ENCODE data around the gene GNAT2.

GNAT2 gene

DNA sequence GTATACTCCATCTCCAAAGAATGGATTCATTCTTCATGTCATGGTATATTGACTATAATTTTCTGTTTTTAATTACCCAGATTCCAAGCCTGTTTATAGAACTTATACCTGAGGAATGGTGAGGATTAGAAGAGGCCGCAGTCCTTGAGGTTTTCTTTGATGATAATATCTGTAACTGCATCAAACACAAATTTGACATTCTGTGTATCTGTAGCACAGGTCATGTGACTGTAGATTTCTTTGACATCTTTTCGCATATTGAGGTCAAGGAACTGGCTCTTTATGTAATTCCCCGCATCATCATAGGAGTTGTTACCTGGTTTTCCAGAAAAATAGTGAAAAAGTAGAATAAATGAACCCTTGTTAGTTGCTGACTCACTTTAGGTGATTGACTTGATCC lies 16.2 kb downstream of the GNAT2 start:
- no peak for DNase-seq

DNA sequence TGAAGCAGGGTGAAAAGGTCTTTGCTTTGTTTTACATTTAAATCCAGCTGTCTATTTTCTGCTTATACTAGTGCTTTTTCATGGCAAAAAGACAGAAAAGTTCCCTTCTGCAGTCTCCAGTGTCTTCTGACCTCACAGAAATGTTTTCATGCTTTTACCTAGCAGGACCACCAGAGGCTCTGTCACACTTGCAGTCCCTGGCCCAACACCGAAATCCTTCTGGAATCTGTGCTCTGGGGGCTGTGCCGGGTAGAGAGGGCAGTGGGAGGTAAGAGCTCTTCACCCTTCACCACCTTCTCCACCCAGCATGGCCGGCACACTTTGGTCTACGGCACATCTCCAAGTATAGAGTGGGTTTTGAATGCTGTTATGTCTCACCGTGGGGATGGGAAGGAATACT lies 20.8 kb downstream of the GNAT2 start:
- no peak for DNase-seq

DNA sequence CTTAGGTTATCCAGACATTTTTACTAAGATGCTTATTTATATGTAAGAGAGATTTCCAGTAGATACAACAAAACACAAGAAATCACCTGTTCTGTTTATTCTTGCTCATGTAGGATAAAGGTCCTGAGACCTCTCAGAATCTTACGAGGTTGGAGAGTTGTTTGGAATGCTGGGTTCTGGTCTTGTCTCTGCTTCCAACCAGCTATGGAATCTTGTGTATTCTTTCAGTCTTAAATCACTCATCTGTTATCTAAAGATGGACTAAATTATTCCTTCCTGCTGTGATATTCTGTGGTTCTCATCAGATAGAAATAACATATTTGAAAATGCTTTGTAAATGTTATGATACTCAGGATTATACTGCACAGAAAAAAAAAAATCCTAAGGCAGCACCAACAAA lies 21.3 kb downstream of the GNAT2 start:
- no peak for DNase-seq

DNA sequence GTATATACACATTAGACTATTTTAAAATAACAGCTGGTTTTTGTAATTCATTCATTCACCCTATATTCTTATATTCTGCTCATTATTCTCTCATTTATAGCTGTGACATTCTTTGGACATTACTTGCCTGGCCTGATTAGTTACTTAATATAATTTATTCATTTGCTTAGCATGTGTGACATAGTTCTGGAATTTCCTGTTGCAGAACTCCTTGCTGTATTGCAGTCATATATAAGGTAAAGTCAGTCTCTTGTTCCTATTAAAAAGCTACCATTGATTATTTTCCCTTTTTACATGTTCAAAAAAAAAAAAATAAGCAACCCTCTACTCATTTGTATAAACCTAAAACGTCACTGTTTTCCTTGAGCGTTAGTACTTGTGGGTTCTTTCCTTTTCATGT lies 23.9 kb downstream of the GNAT2 start:
- no peak for DNase-seq

DNA sequence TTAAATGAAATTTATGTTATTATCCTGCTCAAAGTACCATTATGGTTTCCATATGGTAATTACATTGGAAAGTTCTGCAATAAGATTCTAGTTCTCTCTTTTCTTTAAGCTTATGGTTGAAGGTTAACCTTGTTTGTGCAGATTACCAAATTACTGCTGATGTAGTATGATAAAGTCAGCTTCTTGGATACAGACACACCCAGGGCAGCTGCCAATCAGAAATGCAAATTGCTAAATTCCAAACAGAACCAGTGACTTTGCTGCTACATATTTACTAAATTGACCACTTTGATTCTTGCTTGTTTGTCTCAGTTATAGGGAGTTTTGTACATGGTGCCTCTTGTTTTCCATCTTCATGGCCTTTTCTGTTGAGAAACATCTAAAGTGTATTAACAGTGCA lies 26.5 kb downstream of the GNAT2 start:
- DNase-seq, result no peak

DNA sequence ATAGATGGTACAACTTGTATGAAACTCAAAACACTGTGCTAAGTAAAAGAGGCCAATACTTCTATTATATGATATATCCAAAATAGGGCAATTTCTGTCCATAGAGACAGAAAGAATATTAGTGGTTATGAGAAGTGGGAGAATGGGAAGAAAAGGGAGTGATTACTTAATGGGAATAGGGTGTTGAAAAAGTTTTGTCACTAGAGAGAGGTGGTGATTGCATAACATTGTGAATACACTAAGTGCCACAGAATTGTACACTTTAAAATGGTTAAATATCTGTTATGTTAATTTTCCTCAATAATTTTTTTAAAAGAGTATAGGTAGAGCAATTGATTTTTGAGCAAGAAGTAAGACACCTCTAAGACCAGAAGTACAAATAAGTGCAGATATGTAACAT lies 29.7 kb downstream of the GNAT2 start:
- DNase-seq, result no peak

DNA sequence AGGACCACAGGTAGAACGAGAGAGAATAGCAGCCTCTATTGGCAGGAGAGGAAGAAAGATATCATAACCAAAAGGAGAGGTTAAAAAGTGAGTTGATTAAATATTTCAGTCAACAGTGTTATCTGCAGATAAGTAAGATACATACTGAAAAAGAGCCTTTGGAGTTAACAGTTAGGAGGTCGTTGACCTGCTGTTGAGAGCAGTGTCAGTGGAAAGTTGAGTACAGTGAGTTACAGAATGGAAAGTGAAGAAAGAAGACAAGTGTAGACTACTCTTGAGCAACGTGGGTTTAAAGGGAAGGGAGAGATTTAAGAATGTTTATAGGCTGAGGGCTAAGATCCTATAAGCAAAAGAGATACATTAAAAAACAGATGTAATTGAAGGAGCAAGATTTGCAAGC lies 30.2 kb downstream of the GNAT2 start:
- DNase-seq, result no peak

DNA sequence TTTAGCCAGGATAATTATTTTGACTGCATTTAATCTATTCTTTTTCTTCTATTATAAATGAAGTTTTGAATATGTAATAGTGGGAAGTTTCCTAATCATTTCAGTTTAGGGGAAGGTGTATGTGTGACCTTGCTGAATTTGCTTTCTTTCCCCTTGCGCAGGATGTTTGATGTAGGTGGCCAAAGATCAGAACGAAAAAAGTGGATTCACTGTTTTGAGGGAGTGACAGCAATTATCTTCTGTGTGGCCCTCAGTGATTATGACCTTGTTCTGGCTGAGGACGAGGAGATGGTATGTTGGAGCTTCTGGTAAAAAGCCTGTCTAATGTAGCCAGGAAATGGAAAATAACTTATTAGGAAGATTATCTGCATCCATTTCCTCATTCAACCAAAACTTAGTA lies 33.4 kb downstream of the GNAT2 start:
- no peak for DNase-seq

DNA sequence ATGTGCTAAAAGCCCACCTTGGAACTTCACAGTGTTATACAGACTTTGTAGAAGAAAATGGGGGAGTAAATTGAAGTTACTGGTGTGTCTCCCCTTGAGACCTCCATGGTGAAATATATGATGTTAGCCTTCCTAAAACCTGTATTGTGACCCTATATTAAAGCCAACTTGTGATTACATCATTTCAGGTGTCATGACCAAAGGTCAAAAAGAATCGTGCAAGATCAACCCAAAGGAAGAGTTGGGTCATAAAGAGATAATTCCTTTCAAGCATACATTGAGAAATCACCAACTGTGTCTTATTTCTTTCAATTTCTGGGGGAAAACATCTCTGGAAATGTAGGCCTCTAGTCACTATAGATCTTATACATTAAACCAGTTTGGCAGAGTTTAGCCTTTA lies 34.6 kb downstream of the GNAT2 start:
- DNase-seq, result no peak

DNA sequence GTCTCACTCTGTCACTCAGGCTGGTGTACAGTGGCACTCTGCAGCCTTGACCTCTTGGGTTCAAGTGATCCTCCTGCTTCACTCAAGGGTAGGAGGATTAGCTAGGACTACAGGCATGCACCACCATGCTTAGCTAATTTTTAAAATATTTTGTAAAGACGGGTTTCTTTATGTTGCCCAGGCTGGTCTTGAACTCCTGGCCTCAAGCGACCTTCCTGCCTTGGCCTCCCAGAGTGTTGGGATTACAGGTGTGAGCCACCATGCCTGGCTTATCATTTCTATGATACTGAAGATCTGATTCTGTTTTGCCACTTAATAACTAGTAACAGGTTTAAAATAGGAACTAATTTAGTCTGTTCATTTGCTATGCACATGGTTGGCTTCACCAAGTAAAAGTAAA lies 37.4 kb downstream of the GNAT2 start:
- no peak for DNase-seq

DNA sequence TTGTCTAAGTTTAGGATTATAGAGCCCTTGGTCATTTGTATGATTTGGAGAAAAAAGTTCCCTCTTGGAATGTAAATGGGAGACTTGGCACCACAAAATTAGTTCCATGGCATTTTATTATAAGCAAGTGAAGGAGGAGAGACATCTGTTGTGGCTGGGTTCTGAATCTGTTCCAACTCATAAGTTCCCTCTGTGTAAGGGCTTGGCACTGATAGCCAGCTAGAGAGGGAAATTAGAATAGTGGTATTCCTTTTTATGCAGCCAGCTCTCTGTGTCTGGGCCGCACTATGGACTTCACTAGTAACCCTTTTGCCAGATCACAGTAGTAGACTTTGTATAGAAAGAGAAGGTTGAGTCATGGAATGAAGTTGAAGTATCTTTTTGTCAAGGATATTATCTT lies 39.9 kb downstream of the GNAT2 start:
- no peak for DNase-seq

DNA sequence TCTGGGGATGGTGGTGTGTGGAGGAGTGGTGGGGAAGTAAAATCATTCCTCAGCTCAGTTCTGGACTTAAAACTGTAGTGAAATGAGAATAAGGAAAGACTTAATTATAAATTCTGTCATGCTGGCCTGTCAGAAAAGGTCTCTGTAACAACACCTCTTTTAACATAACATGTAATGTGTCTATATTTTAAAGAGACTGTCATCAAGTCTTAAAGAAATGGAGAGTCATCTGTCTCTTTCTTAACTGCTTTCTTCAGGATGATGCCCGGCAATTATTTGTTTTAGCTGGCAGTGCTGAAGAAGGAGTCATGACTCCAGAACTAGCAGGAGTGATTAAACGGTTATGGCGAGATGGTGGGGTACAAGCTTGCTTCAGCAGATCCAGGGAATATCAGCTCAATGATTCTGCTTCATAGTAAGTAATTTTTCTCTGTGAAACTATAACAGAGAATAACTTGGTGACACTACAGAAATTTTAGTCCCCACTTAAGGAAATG lies 40.4 kb downstream of the GNAT2 start:
- no peak for DNase-seq

DNA sequence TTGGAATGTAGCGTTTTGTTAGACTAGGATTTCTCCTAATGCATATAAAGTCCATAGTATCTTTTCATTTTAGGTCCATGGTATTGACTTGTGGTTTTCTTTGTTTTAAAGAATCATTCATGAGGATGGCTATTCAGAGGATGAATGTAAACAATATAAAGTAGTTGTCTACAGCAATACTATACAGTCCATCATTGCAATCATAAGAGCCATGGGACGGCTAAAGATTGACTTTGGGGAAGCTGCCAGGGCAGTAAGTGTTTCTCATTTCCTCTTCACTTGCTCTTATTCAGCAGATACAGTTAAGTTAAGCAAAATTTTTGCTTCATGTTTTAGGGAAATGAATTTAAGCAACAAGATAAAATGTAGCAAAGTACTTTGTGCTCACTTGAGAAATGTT lies 45.6 kb downstream of the GNAT2 start:
- DNase-seq, result no peak

DNA sequence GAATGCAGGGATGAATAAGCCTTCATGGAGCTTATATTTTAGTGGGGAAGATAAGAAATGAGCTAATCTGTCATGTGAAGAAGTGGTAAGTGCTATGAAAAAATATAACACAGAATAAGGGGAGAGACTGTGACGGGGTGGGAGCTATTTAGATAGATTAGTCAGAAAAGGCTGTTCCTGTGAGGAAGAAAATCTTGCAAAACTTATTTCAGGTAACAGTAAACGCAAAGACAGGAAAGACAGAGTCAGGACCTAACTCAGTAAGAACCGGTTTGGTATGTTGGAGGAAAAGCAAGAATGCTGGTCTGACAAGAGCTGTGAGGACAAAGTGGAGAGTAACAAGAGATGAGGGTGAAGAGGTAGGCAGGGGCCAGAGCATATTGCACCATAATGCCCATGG lies 49.0 kb downstream of the GNAT2 start:
- DNase-seq, result no peak

DNA sequence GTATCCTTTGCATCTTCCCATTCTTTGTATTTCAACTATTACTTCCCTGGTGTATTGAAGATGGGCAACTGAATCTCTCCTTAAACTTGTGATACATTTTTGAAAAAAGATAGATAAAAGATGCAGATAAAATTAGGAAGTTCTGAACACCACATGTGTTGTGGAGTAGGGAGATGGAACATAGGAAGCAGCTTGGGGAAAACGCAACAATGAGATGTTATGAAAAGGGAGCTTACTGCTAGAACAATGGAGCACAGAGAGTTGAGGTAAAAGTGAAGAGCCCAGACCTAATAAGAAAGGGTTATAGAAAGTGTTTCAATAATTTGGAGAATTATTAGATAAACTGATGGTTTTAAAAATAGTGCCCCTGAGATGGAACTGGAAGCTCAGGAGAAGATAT lies 50.1 kb downstream of the GNAT2 start:
- DNase-seq, result no peak

DNA sequence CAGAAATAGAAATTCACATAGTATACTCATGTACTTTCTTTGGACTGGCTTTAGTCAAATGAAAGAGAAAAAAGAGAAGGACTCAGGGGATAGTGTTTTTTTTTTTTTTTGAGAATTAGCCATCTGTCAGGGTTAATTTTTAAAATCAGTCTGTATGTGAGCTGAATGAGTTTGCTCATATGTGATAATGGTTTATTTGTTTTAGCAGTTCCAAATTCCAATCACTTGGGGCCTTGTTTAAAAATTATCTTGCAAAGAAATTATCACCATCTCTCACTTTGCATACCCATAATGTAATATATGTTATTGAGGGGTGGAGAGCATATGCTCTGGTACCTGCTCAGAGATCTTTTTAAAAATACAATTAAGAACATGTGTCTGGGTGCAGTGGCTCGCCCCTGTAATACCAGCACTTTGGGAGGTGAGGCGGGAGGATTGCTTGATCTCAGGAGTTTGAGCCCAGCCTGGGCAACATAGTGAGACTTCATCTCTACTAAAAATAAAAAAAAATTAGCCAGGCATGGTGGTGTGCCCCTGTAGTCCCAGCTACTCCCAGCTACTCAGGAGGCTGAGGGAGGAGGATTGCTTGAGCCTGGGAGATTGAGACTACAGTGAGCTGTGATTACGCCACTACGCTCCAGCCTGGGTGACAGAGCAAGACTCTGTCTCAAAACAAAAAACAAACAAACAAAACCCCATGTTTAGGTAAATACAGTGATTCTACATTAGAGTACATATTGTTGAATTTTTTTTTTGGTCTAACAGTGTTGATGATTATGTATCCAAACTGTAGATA lies 51.3 kb downstream of the GNAT2 start:
- no peak for DNase-seq

DNA sequence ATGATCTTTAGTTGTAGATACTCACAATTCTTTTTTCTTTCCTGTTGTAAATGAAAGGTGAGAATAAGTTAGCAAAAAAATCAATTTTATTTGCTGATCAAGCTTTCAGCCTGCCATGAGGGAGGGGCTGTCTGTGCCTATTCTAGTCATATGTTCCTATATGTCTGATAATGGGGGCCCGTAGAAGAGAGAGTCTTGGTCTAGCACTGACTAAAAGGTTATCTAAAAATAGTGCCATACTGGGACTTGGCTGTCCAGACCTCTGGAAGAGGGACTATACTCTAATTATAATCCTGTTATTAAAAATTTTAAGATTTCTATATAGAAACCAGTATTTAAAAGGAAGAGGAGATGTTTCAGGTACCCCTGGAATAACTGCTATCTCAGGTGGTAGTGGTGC lies 52.4 kb downstream of the GNAT2 start:
- DNase-seq, result no peak

DNA sequence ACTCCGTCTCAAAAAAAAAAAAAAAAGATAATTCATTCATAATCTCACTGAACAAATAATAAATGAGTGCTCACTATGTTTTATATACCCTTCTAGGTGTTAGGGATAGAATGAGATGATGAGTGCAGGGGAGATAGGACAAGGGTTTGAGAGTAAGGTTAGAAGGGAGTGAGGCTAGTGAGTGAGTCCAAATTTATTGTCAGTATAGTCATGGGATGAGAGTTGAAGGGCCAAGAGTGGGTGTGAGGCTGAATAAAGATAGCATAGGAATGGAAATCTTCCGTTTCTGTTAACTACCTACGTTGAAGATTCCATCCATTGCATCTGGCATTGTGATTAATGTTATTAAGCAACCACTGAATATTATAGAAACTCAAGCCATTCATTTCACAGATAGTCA lies 54.2 kb downstream of the GNAT2 start:
- no peak for DNase-seq

DNA sequence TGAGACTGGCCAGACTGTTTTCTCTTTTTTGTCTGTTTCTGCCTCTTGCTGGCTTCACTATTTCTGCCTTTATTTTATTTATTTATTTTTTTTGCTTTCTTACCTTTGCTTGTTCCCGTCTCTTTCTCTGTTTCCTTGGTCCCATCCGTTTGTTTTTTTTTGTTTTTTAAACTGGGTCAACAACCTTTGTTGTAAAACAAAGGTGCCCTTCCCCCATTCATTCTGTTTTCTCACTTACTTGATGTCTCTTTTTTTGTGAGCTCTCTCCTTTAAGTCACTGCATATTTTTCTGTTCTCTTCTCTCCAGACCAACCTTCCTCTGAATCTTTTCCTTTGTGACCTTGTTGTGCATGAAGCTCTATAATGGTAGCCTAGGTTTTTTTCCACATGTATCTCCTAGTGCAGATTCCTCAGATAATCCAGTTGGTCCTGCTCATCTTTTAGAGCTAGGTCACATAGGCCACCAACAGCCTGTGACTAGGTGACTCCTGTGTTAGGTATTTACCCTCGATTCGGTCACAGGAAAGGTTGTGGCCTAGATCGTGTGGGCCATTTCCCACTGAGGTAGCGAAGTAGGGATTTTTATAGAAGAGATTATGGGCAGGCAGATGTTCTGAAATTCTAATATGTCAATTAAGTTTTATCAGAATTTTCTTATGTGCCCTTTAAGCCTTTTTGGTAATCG lies 55.1 kb downstream of the GNAT2 start:
- no peak for DNase-seq

DNA sequence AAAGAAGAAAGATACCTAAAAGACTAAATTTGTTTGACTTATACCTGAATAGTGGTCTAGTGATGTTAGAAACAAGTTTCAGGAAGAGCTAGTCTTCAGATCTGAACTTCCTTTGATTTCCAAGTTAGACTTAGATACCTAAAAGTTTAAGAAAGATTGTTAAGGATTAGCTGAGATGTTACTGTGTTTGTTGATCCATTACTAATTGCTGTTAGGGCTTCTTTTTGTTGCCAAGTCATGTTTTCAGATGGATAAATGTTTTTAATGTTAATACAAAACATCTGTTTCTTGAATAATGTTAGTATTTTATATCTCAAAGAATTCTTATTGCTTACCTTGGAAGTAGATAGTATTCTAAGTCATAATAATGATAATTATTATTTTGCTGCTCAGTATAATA lies 59.4 kb downstream of the GNAT2 start:
- no peak for DNase-seq

DNA sequence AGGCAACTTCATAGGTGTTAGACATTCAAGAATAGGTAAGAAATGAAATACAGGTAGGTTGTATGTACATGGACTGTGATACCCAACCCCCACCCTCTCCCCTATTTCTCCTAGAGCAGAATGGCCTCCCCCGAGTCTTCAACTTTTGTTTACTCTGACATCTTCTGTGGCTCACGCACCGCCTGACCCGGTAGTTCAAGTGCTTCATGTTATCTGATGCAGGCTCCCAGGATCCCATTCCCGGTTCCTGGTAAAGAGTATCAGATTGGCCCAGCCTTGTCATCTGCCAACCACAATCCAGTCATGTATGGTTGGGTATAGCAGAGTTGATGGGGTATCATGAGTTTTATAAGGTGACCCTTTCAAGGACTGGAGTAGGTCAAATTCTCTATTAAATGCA lies 61.9 kb downstream of the GNAT2 start:
- no peak for DNase-seq

DNA sequence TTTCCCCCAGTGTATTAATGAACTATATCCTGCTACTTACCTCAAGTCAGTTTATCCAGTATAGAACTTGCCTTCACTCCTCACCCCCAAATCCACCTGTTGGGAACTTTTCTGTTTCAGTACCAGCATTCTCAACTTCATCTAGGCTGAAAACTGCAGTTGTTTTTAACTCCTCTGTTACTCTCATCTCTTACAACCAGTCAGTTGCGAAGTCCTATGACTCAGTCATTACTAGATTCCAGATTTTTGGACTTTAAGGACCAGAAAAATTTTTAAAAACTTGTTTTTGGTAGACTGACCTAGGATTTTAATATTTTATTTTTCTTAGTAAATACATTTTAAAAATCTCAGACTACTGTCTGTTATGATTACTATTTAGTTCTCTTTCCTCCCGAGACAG lies 62.9 kb downstream of the GNAT2 start:
- DNase-seq, result no peak

Measured in activated CD4-positive, CD25-positive, alpha-beta regulatory T cell treated with anti-CD3 and anti-CD28 coated beads, Interleukin-2, amount 50 U/mL, for 72 hours (primary cell).